ENCODE results near the gene EIF2B5. TPM values are rescaled to one million over a fixed set of nuclear protein-coding genes. Genes with fewer than 3 reads are reported as not detected.

Gene EIF2B5
- total RNA-seq, 4 donors from 2014 or later = 27.9 to 46.5 (median 42.2) TPM

DNA sequence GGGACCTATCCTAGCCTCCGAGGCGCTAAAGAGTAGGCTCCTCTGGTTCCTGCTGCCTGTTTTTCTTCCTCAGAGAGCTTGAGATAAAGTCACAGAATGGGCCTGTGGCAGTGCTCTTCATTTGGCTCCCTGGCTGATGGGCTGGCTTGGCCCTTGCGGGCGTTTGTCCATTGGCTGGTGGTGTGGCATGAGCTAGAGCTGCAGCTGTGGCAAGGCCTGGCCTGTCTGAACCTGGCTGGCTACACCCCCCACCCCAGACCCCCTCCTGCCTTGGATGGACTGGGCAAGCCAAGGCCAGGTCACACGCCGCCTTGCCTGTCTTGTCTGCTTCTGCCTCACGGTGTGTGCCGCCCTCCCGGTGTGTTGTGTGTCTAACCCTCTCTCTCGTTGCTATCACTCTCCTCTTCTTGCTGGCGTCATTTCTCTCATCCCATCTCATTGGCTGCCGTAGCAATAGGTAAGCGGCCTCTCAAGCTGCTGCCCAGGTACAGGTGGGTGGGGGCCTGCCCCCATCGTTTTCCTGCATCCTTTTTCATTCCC lies 42.7 kb downstream of the EIF2B5 start:
- Histone ChIP-seq H3K4me3 (replicated peaks in 1 of 3) (no peak overlapping the region), H3K36me3 (peaks cover 46 to 50% of the 10 kb centered on the region in 2 donors), H3K9me3 (no peaks in the 10 kb centered on the region), H3K27me3 (no peaks in the 10 kb centered on the region), H3K4me1 (peaks cover 26 to 29% of the 10 kb centered on the region in 2 donors), H3K27ac (no peak overlapping the region)
- no peak for DNase-seq
- TF ChIP-seq, protein P1, sequence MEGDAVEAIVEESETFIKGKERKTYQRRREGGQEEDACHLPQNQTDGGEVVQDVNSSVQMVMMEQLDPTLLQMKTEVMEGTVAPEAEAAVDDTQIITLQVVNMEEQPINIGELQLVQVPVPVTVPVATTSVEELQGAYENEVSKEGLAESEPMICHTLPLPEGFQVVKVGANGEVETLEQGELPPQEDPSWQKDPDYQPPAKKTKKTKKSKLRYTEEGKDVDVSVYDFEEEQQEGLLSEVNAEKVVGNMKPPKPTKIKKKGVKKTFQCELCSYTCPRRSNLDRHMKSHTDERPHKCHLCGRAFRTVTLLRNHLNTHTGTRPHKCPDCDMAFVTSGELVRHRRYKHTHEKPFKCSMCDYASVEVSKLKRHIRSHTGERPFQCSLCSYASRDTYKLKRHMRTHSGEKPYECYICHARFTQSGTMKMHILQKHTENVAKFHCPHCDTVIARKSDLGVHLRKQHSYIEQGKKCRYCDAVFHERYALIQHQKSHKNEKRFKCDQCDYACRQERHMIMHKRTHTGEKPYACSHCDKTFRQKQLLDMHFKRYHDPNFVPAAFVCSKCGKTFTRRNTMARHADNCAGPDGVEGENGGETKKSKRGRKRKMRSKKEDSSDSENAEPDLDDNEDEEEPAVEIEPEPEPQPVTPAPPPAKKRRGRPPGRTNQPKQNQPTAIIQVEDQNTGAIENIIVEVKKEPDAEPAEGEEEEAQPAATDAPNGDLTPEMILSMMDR (IDR thresholded peaks at IDR 0.05) = no peak
- TF ChIP-seq POLR2A (IDR thresholded peaks at IDR 0.05) = no peak
- intact Hi-C loops (cut with DNase I) = loop anchor here (5.0 kb wide), 1 partner anchor 124 kb away; no protein-coding TSS in a partner anchor
- WGBS, 2 donors = 92% methylated on average over 13 to 14 of the region's 14 CpGs

DNA sequence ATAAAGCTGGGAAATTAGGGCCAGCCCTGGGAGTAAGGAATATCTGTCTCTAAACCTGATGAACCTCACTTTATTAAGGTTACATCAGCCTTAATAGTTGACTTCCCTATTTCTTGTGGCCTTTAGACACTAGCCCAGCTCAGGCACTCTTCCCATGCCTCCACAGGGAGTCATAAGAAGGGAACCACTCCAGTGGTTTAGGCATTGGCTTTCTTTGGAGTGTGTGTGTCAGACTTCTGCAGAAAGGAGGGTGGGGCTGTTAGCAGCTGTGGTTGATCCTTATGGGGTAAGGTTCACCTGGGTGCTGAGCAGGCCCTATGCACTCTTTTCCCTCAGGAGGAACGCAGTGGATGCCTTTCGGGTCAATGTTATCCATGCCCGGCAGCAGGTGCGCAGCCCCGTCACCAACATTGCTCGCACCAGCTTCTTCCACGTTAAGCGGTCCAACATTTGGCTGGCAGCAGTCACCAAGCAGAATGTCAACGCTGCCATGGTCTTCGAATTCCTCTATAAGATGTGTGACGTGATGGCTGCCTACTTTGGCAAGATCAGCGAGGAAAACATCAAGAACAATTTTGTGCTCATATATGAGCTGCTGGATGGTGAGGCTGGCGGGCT lies 43.5 kb downstream of the EIF2B5 start:
- intact Hi-C loops (cut with DNase I) = loop anchor here (5.0 kb wide), 1 partner anchor 124 kb away; no protein-coding TSS in a partner anchor
- H3K36me3 ChIP-seq = peaks cover 54 to 57% of the 10 kb centered on the region in 2 donors
- TF ChIP-seq, protein P1 (IDR thresholded peaks at IDR 0.05) = no peak
- TF ChIP-seq POLR2A (IDR thresholded peaks at IDR 0.05) = no peak
- 97 to 98% methylated on average over 13 of the region's 13 CpGs for WGBS, 2 donors
- no peak overlapping the region for H3K27ac ChIP-seq
- no peak for DNase-seq
- H3K27me3 ChIP-seq = no peaks in the 10 kb centered on the region
- no peak overlapping the region for H3K4me3 ChIP-seq (replicated peaks in 1 of 3)
- H3K4me1 ChIP-seq = peaks cover 26 to 29% of the 10 kb centered on the region in 2 donors
- no peaks in the 10 kb centered on the region for H3K9me3 ChIP-seq

DNA sequence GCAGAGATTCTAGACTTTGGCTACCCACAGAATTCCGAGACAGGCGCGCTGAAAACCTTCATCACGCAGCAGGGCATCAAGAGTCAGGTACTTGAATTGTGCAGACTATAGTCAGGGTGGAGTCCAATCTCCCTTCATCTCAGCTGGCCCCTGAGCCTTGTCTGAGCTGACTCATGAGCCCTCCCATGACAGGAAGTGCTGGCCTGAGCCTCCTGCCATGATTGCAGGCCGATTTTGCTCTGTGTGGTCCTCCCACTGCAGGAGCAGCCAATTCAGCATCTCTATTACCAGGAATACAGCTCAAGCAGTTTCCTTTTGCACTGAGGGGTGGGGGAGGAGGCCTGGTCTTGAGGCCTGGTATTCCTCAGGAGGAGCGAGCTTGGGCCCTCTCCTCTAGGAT lies 45.0 kb downstream of the EIF2B5 start:
- intact Hi-C loops (cut with DNase I) = loop anchor here (5.0 kb wide), 1 partner anchor 38 kb away; no protein-coding TSS in a partner anchor
- Histone ChIP-seq H3K36me3 (peaks cover 56 to 63% of the 10 kb centered on the region in 2 donors), H3K27ac (no peak overlapping the region), H3K4me1 (peaks cover 21 to 24% of the 10 kb centered on the region in 2 donors), H3K4me3 (replicated peaks in 1 of 3) (no peak overlapping the region), H3K27me3 (no peaks in the 10 kb centered on the region), H3K9me3 (no peaks in the 10 kb centered on the region)
- WGBS, 2 donors = 91% methylated on average over 6 of the region's 6 CpGs
- no peak for TF ChIP-seq POLR2A (IDR thresholded peaks at IDR 0.05)
- TF ChIP-seq, protein P1 (IDR thresholded peaks at IDR 0.05) = no peak
- no peak for DNase-seq

DNA sequence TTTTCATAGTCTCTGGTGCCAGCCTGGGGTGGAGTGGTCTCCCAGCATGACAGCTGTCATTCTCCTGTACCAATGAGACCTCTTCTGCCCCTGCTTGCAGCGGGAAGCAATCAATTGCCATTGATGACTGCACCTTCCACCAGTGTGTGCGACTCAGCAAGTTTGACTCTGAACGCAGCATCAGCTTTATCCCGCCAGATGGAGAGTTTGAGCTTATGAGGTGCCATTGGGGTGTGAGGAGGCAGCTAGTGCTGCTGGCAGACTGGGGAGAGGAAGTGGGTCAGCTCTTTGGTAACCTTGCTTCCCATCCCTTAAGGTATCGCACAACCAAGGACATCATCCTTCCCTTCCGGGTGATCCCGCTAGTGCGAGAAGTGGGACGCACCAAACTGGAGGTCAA lies 46.4 kb downstream of the EIF2B5 start:
- Histone ChIP-seq H3K36me3 (peaks cover 56 to 63% of the 10 kb centered on the region in 2 donors), H3K9me3 (no peaks in the 10 kb centered on the region), H3K4me3 (replicated peaks in 1 of 3) (no peak overlapping the region), H3K27ac (no peak overlapping the region), H3K27me3 (no peaks in the 10 kb centered on the region), H3K4me1 (peaks cover 14 to 20% of the 10 kb centered on the region in 2 donors)
- intact Hi-C loops (cut with DNase I) = loop anchor here (5.0 kb wide), 1 partner anchor 39 kb away; no protein-coding TSS in a partner anchor
- no peak for DNase-seq
- 94 to 98% methylated on average over 5 to 9 of the region's 9 CpGs for WGBS, 2 donors
- TF ChIP-seq POLR2A (IDR thresholded peaks at IDR 0.05) = no peak
- TF ChIP-seq, protein P1 (IDR thresholded peaks at IDR 0.05) = no peak

DNA sequence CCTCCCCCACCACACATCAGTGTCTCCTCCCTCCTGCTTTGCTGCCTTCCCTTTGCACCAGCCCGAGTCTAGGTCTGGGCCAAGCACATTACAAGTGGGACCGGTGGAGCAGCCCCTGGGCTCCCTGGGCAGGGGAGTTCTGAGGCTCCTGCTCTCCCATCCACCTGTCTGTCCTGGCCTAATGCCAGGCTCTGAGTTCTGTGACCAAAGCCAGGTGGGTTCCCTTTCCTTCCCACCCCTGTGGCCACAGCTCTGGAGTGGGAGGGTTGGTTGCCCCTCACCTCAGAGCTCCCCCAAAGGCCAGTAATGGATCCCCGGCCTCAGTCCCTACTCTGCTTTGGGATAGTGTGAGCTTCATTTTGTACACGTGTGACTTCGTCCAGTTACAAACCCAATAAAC lies 48.5 kb downstream of the EIF2B5 start:
- 88 to 98% methylated on average over 5 of the region's 5 CpGs for WGBS, 2 donors

More for the DNA sequence above, 48.5 kb downstream of the EIF2B5 start:
- Histone ChIP-seq H3K4me1 (peaks cover 17 to 19% of the 10 kb centered on the region in 2 donors), H3K4me3 (replicated peaks in 1 of 3) (no peak overlapping the region), H3K27me3 (no peaks in the 10 kb centered on the region), H3K36me3 (peaks cover 54 to 55% of the 10 kb centered on the region in 2 donors), H3K27ac (no peak overlapping the region), H3K9me3 (no peaks in the 10 kb centered on the region)
- TF ChIP-seq, protein P1 (IDR thresholded peaks at IDR 0.05) = no peak
- TF ChIP-seq POLR2A (IDR thresholded peaks at IDR 0.05) = no peak
- intact Hi-C loops (cut with DNase I) = loop anchor here (5.0 kb wide), 1 partner anchor 41 kb away; no protein-coding TSS in a partner anchor
- DNase-seq = no peak
